ENCODE measurements around the gene TMEM51. TPM values are rescaled to one million over a fixed set of nuclear protein-coding genes. Genes with fewer than 3 reads are reported as not detected.

Gene TMEM51
- polyA plus RNA-seq, 1 donor from 2014 or later: 1.7 TPM

GRCh38 chr1:15148004-15148403, 5.5 kb upstream of the TMEM51 start:
- Histone ChIP-seq H3K4me2 (ENCODE audit: low read length) (no peak overlapping the region), H3K9ac (ENCODE audit: low read length) (no peak overlapping the region), H2AFZ (ENCODE audit: low read depth, low read length) (no peak overlapping the region), H3K9me2 (ENCODE audit: insufficient read depth, low read length) (no peaks in the 10 kb centered on the region), H3K36me3 (ENCODE audit: insufficient read depth, low read length) (no peaks in the 10 kb centered on the region), H4K20me1 (ENCODE audit: insufficient read depth) (no peaks in the 10 kb centered on the region), H3F3A (ENCODE audit: insufficient read depth, low read length, poor library complexity, severe bottlenecking) (no peaks in the 10 kb centered on the region), H3K9me3 (ENCODE audit: low read length) (no peaks in the 10 kb centered on the region), H3K79me2 (replicated peaks; ENCODE audit: insufficient read depth, low read length) (no peaks in the 10 kb centered on the region), H3K27me3 (ENCODE audit: insufficient read depth, low read depth, low read length) (peaks cover 15% of the 10 kb centered on the region), H3K27ac (ENCODE audit: low read length) (no peak overlapping the region), H3K4me3 (ENCODE audit: low read length) (no peak overlapping the region)
- TF ChIP-seq EZH2 (IDR thresholded peaks at IDR 0.05; ENCODE audit: borderline replicate concordance, insufficient read depth, low read length, poor library complexity, severe bottlenecking): no peak

DNA sequence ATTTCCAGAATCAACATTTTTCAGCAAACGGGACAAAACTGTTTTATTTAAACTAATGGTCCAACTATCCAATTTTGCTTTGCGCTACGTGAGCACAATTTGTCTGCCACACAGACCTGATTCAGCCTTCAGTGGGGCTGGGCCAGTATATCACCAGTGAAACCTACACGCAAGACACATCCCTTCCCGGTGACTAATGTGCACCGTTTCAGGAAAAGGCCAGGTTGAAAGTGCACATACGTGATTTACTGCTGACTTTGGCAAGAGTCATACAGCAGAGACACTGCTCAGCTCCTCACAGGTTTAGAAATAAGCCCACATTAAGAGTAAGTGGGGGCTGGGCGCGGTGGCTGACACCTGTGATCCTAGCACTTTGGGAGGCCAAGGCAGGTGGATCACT, 5.1 kb upstream of the TMEM51 start:
- H2AFZ ChIP-seq (ENCODE audit: low read depth, low read length): no peak overlapping the region
- H3K9me2 ChIP-seq (ENCODE audit: insufficient read depth, low read length): no peaks in the 10 kb centered on the region
- no peak overlapping the region for H3K27ac ChIP-seq (ENCODE audit: low read length)
- H4K20me1 ChIP-seq (ENCODE audit: insufficient read depth): no peaks in the 10 kb centered on the region
- H3K27me3 ChIP-seq (ENCODE audit: insufficient read depth, low read depth, low read length): peaks cover 15% of the 10 kb centered on the region
- TF ChIP-seq MXI1 (conservative IDR thresholded peaks at IDR 0.05; ENCODE audit: poor library complexity, severe bottlenecking) (no peak), TAF1 (IDR thresholded peaks at IDR 0.05; ENCODE audit: low read depth) (no peak), SMC3 (conservative IDR thresholded peaks at IDR 0.05; ENCODE audit: poor library complexity) (no peak), RAD21 (conservative IDR thresholded peaks at IDR 0.05) (no peak), CTCF (IDR thresholded peaks at IDR 0.05; ENCODE audit: poor library complexity, severe bottlenecking) (no peak), POLR2AphosphoS5 (IDR thresholded peaks at IDR 0.05) (no peak), EP300 (conservative IDR thresholded peaks at IDR 0.05; ENCODE audit: poor library complexity, severe bottlenecking) (no peak), EZH2 (IDR thresholded peaks at IDR 0.05; ENCODE audit: borderline replicate concordance, insufficient read depth, low read length, poor library complexity, severe bottlenecking) (no peak)
- TF ChIP-seq, protein P1, sequence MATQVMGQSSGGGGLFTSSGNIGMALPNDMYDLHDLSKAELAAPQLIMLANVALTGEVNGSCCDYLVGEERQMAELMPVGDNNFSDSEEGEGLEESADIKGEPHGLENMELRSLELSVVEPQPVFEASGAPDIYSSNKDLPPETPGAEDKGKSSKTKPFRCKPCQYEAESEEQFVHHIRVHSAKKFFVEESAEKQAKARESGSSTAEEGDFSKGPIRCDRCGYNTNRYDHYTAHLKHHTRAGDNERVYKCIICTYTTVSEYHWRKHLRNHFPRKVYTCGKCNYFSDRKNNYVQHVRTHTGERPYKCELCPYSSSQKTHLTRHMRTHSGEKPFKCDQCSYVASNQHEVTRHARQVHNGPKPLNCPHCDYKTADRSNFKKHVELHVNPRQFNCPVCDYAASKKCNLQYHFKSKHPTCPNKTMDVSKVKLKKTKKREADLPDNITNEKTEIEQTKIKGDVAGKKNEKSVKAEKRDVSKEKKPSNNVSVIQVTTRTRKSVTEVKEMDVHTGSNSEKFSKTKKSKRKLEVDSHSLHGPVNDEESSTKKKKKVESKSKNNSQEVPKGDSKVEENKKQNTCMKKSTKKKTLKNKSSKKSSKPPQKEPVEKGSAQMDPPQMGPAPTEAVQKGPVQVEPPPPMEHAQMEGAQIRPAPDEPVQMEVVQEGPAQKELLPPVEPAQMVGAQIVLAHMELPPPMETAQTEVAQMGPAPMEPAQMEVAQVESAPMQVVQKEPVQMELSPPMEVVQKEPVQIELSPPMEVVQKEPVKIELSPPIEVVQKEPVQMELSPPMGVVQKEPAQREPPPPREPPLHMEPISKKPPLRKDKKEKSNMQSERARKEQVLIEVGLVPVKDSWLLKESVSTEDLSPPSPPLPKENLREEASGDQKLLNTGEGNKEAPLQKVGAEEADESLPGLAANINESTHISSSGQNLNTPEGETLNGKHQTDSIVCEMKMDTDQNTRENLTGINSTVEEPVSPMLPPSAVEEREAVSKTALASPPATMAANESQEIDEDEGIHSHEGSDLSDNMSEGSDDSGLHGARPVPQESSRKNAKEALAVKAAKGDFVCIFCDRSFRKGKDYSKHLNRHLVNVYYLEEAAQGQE (IDR thresholded peaks at IDR 0.05; ENCODE audit: borderline replicate concordance): no peak
- no peaks in the 10 kb centered on the region for H3K9me3 ChIP-seq (ENCODE audit: low read length)
- H3K36me3 ChIP-seq (ENCODE audit: insufficient read depth, low read length): no peaks in the 10 kb centered on the region
- no peak overlapping the region for H3K4me2 ChIP-seq (ENCODE audit: low read length)
- no peaks in the 10 kb centered on the region for H3F3A ChIP-seq (ENCODE audit: insufficient read depth, low read length, poor library complexity, severe bottlenecking)
- no peak overlapping the region for H3K9ac ChIP-seq (ENCODE audit: low read length)
- no peaks in the 10 kb centered on the region for H3K79me2 ChIP-seq (replicated peaks; ENCODE audit: insufficient read depth, low read length)
- no peak overlapping the region for H3K4me3 ChIP-seq (ENCODE audit: low read length)

- Histone ChIP-seq H3K9me2 (ENCODE audit: insufficient read depth, low read length) (no peaks in the 10 kb centered on the region), H3F3A (ENCODE audit: insufficient read depth, low read length, poor library complexity, severe bottlenecking) (no peaks in the 10 kb centered on the region), H3K4me2 (ENCODE audit: low read length) (no peak overlapping the region), H2AFZ (ENCODE audit: low read depth, low read length) (no peak overlapping the region), H3K27me3 (ENCODE audit: insufficient read depth, low read depth, low read length) (peaks cover 17% of the 10 kb centered on the region), H3K79me2 (replicated peaks; ENCODE audit: insufficient read depth, low read length) (no peaks in the 10 kb centered on the region), H3K9me3 (ENCODE audit: low read length) (no peaks in the 10 kb centered on the region), H3K9ac (ENCODE audit: low read length) (no peak overlapping the region), H4K20me1 (ENCODE audit: insufficient read depth) (no peaks in the 10 kb centered on the region), H3K36me3 (ENCODE audit: insufficient read depth, low read length) (no peaks in the 10 kb centered on the region), H3K27ac (ENCODE audit: low read length) (no peak overlapping the region), H3K4me3 (ENCODE audit: low read length) (no peak overlapping the region)
- TF ChIP-seq, protein P1 (IDR thresholded peaks at IDR 0.05; ENCODE audit: borderline replicate concordance): no peak
- TF ChIP-seq SMC3 (conservative IDR thresholded peaks at IDR 0.05; ENCODE audit: poor library complexity): no peak
- TF ChIP-seq RAD21 (conservative IDR thresholded peaks at IDR 0.05): no peak
- TF ChIP-seq EZH2 (IDR thresholded peaks at IDR 0.05; ENCODE audit: borderline replicate concordance, insufficient read depth, low read length, poor library complexity, severe bottlenecking): no peak
- TF ChIP-seq POLR2AphosphoS5 (IDR thresholded peaks at IDR 0.05): no peak
- no peak for TF ChIP-seq MXI1 (conservative IDR thresholded peaks at IDR 0.05; ENCODE audit: poor library complexity, severe bottlenecking)
- TF ChIP-seq TAF1 (IDR thresholded peaks at IDR 0.05; ENCODE audit: low read depth): no peak
Measured at GRCh38 chr1:15148941-15149340, 4.6 kb upstream of the TMEM51 start.
